ENCODE data around the gene BSX. TPM values are rescaled to one million over a fixed set of nuclear protein-coding genes. Genes with fewer than 3 reads are reported as not detected.

The BSX gene
- total RNA-seq, 4 donors from 2014 or later = not detected

DNA sequence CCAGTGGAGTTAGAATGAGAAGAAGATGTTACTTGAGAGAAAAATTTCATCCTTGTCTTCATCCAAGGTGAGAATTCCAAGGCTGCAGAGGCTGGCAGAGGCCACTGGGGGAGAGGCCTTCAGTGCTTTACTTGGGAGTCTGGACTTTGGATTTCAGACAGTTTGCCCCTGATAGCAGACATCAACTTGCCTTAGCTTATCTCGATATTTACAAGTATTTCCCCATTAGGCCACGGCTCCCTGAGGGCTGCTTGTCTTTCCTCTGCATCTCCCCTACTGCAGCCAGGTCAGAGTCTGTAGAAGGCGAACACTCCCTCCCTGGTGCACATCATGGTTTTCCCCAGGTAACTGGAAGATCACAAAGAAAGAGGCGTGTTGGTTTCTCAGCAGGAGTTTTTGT lies 29.9 kb upstream of the BSX start:
- TF ChIP-seq EP300 (IDR thresholded peaks at IDR 0.05; ENCODE audit: low read depth) = no peak
- TF ChIP-seq POLR2AphosphoS5 (IDR thresholded peaks at IDR 0.05) = no peak
- no peak for TF ChIP-seq POLR2A (IDR thresholded peaks at IDR 0.05)
- TF ChIP-seq, protein P1, sequence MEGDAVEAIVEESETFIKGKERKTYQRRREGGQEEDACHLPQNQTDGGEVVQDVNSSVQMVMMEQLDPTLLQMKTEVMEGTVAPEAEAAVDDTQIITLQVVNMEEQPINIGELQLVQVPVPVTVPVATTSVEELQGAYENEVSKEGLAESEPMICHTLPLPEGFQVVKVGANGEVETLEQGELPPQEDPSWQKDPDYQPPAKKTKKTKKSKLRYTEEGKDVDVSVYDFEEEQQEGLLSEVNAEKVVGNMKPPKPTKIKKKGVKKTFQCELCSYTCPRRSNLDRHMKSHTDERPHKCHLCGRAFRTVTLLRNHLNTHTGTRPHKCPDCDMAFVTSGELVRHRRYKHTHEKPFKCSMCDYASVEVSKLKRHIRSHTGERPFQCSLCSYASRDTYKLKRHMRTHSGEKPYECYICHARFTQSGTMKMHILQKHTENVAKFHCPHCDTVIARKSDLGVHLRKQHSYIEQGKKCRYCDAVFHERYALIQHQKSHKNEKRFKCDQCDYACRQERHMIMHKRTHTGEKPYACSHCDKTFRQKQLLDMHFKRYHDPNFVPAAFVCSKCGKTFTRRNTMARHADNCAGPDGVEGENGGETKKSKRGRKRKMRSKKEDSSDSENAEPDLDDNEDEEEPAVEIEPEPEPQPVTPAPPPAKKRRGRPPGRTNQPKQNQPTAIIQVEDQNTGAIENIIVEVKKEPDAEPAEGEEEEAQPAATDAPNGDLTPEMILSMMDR (IDR thresholded peaks at IDR 0.05) = no peak
- 62% methylated on average over 4 of the region's 4 CpGs; no CpG with 5 or more reads in 1 of the 2 donors for WGBS, 2 donors (ENCODE audit: low coverage in 1 of 2)
- in situ Hi-C loops (cut with MboI; ENCODE audit: low pct_ligation_motif_present in 1 of 4, low pct_unique_long_range_greater_than_20kb in 1 of 4, low sequenced_read_pairs in 3 of 4) (loop anchor here in 2 of 4 donors (25.0 kb wide), 2 partner anchors 149 to 424 kb away; no protein-coding TSS in a partner anchor), intact Hi-C loops (cut with DNase I; ENCODE audit: low total_unique reads) (no loop called here)
- H3K27me3 ChIP-seq = no peaks in the 10 kb centered on the region
- no peak for DNase-seq
- H3K4me1 ChIP-seq = no peaks in the 10 kb centered on the region
- no peaks in the 10 kb centered on the region for H3K36me3 ChIP-seq
- no peaks in the 10 kb centered on the region for H3K9me3 ChIP-seq
- H3K27ac ChIP-seq = no peak overlapping the region
- H3K4me3 ChIP-seq = no peak overlapping the region

DNA sequence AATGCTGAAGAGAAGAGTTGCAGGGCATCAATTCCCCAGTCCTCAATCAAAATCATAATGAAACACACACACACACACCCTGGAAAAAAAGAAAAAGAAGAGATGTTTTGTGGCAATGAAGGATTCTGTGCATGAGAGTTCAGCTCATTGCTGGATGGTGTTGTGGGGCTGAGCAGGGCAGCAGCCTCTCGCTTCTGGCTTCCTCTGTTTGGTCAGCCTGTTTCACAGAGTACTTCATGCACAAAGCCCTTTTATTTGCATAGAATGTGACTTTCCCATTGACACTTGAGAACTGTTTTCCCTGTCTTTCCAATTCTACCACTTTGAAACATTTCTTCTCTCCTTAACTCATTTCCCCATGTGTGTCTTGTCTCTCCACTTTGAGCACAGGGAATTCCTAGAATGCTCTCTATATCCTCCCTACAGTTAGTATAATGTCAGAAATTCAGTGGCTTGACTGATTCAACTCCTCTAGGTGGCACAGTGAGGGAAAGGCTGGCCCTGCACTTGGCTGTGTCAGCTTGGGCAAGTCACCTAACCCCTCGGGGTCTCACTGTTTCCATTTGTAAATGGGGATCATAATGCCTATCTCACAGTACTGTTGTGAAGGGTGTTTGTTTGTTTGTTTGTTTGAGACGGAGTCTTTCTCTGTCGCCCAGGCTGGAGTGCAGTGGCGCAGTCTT lies 25.4 kb upstream of the BSX start:
- Histone ChIP-seq H3K27ac (no peak overlapping the region), H3K36me3 (no peaks in the 10 kb centered on the region), H3K27me3 (no peaks in the 10 kb centered on the region), H3K9me3 (no peaks in the 10 kb centered on the region), H3K4me3 (no peak overlapping the region), H3K4me1 (no peaks in the 10 kb centered on the region)
- DNase-seq = no peak
- WGBS, 2 donors (ENCODE audit: low coverage in 1 of 2) = 82% methylated on average over 5 of the region's 5 CpGs; no CpG with 5 or more reads in 1 of the 2 donors
- intact Hi-C loops (cut with DNase I; ENCODE audit: low total_unique reads) = no loop called here
- TF ChIP-seq POLR2AphosphoS5 (IDR thresholded peaks at IDR 0.05) = no peak
- no peak for TF ChIP-seq POLR2A (IDR thresholded peaks at IDR 0.05)
- no peak for TF ChIP-seq EP300 (IDR thresholded peaks at IDR 0.05; ENCODE audit: low read depth)
- TF ChIP-seq, protein P1 (IDR thresholded peaks at IDR 0.05) = no peak
- in situ Hi-C loops (cut with MboI; ENCODE audit: low pct_ligation_motif_present in 1 of 4, low pct_unique_long_range_greater_than_20kb in 1 of 4, low sequenced_read_pairs in 3 of 4) = loop anchor here in 2 of 4 donors (25.0 kb wide), 2 partner anchors 145 to 420 kb away; no protein-coding TSS in a partner anchor

DNA sequence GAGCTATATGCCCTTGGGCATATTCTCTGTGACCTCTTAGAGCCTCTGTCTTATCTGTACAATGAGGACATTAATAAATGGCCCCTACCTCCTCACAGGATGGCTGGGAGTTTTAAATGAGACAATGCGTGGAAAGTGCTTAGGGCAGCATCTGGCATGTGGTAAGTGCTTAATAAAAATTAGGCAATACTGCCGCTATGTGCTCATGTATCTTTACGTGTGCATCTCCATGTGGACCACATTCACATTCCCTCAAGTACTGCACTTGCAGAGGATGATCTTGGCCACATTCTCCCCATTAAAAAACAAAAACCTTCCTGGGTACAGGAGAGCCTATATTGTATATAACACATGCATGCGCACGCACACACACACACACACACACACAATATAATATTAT lies 19.1 kb upstream of the BSX start:
- Histone ChIP-seq H3K4me1 (no peaks in the 10 kb centered on the region), H3K4me3 (no peak overlapping the region), H3K27ac (no peak overlapping the region), H3K27me3 (peaks cover 15% of the 10 kb centered on the region), H3K9me3 (no peaks in the 10 kb centered on the region), H3K36me3 (no peaks in the 10 kb centered on the region)
- DNase-seq = no peak
- intact Hi-C loops (cut with DNase I; ENCODE audit: low total_unique reads) = no loop called here
- 71 to 87% methylated on average over 5 of the region's 5 CpGs for WGBS, 2 donors (ENCODE audit: low coverage in 1 of 2)
- TF ChIP-seq POLR2A (IDR thresholded peaks at IDR 0.05) = no peak
- TF ChIP-seq EP300 (IDR thresholded peaks at IDR 0.05; ENCODE audit: low read depth) = no peak
- TF ChIP-seq POLR2AphosphoS5 (IDR thresholded peaks at IDR 0.05) = no peak
- TF ChIP-seq, protein P1 (IDR thresholded peaks at IDR 0.05) = no peak
- in situ Hi-C loops (cut with MboI; ENCODE audit: low pct_ligation_motif_present in 1 of 4, low pct_unique_long_range_greater_than_20kb in 1 of 4, low sequenced_read_pairs in 3 of 4) = loop anchor here in 2 of 4 donors (25.0 kb wide), 2 partner anchors 138 to 413 kb away; no protein-coding TSS in a partner anchor

DNA sequence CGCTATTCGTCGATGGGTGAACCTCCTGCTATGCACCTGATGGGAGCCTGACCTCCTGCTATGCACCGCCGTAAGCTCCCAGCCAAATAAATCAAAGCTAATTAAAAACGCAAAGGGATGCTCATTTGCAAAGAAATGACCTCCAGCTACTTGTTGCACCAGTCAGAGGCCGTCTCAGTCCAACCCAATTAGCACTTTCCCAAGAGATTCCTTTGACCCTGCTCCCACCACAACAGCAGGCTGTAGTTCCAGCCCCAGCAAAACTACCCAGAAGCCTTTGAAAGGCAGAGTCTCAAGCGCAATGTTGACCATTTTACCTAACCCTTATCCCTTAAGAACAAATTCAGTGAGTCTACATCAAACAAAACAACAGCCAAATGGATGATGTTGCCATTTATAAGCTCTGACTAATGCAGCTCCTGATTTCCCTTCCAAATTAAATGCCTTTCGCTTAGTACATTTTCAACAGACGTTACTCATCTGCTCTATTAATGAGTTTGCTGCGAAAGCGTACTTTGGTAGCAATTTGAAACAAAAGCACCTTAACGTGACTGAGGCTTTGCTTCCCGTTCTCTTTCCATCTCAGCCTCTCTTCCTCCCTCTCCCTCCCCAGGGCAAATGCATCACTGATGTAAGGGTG lies 17.2 kb upstream of the BSX start:
- Histone ChIP-seq H3K4me3 (no peak overlapping the region), H3K27me3 (peaks cover 15% of the 10 kb centered on the region), H3K27ac (no peak overlapping the region), H3K9me3 (no peaks in the 10 kb centered on the region), H3K36me3 (no peaks in the 10 kb centered on the region), H3K4me1 (no peaks in the 10 kb centered on the region)
- WGBS, 2 donors (ENCODE audit: low coverage in 1 of 2) = 53 to 58% methylated on average over 6 to 14 of the region's 14 CpGs
- intact Hi-C loops (cut with DNase I; ENCODE audit: low total_unique reads) (no loop called here), in situ Hi-C loops (cut with MboI; ENCODE audit: low pct_ligation_motif_present in 1 of 4, low pct_unique_long_range_greater_than_20kb in 1 of 4, low sequenced_read_pairs in 3 of 4) (no loop called here)
- TF ChIP-seq EP300 (IDR thresholded peaks at IDR 0.05; ENCODE audit: low read depth) = no peak
- TF ChIP-seq, protein P1 (IDR thresholded peaks at IDR 0.05) = no peak
- TF ChIP-seq POLR2A (IDR thresholded peaks at IDR 0.05) = no peak
- TF ChIP-seq POLR2AphosphoS5 (IDR thresholded peaks at IDR 0.05) = no peak
- no peak for DNase-seq
